Measurements from ENCODE around the gene LMNTD2.
"Not testable (repeated sequence)": the region's sequence is repeated elsewhere in the genome, so short reads cannot be mapped to it uniquely, and the experiment has no call there.

The LMNTD2 gene

GRCh38 chr11:576811-577610 lies 16.5 kb upstream of the LMNTD2 start:
- H3K27me3 ChIP-seq (ENCODE audit: control insufficient read depth in 5 of 5, insufficient read depth in 4 of 5, low read length in 5 of 5), result peaks cover 0 to 5% (median 2%) of the 10 kb centered on the region in 5 donors
- H3K27ac ChIP-seq (ENCODE audit: low read depth, low read length), result peak overlapping the region; percentile 67
- peak overlapping the region; percentile 87 to 98 (median 94) for H3K4me3 ChIP-seq (ENCODE audit: low read depth in 1 of 5, low read length in 5 of 5)
- H3K4me1 ChIP-seq (ENCODE audit: control insufficient read depth in 5 of 5, insufficient read depth in 5 of 5, low read length in 5 of 5), result peaks cover 16 to 50% (median 41%) of the 10 kb centered on the region in 5 donors
- peak overlapping the region; percentile 43 to 100 (median 98) for H3K9ac ChIP-seq (ENCODE audit: low read length in 5 of 5)
- no peaks in the 10 kb centered on the region for H3K9me3 ChIP-seq (ENCODE audit: control insufficient read depth in 5 of 5, low read length in 5 of 5)
- peaks cover 0 to 7% (median 4%) of the 10 kb centered on the region in 5 donors for H3K36me3 ChIP-seq (ENCODE audit: control insufficient read depth in 5 of 5, insufficient read depth in 5 of 5, low read length in 5 of 5)

- peak within 1 kb of the TSS; percentile 87 to 98 (median 94) for H3K4me3 ChIP-seq (ENCODE audit: low read depth in 1 of 5, low read length in 5 of 5)
- peaks cover 0 to 5% (median 4%) of the 10 kb centered on the region in 5 donors for H3K27me3 ChIP-seq (ENCODE audit: control insufficient read depth in 5 of 5, insufficient read depth in 4 of 5, low read length in 5 of 5)
- H3K4me1 ChIP-seq (ENCODE audit: control insufficient read depth in 5 of 5, insufficient read depth in 5 of 5, low read length in 5 of 5), result peaks cover 16 to 47% (median 41%) of the 10 kb centered on the region in 5 donors
- no peaks in the 10 kb centered on the region for H3K9me3 ChIP-seq (ENCODE audit: control insufficient read depth in 5 of 5, low read length in 5 of 5)
- no peaks in the 10 kb centered on the region for H3K36me3 ChIP-seq (ENCODE audit: control insufficient read depth in 5 of 5, insufficient read depth in 5 of 5, low read length in 5 of 5)
- peak within 1 kb of the TSS; percentile 43 to 100 (median 98) for H3K9ac ChIP-seq (ENCODE audit: low read length in 5 of 5)
- peak within 1 kb of the TSS; percentile 70 for H3K27ac ChIP-seq (ENCODE audit: low read depth, low read length)
These were observed 15.6 kb upstream of the LMNTD2 start, which contains the start of gene PHRF1 for GRCh38 chr11:575996-576768. Gene PHRF1, plus strand, starts transcription at chr11:576470. Its CDS starts 5,043 bp downstream, at chr11:581513.

- Histone ChIP-seq H3K4me3 (ENCODE audit: low read depth in 1 of 5, low read length in 5 of 5) (peak overlapping the region in 4 of 5 donors; percentile 61 to 82 (median 68)), H3K27ac (ENCODE audit: low read depth, low read length) (no peak overlapping the region), H3K9me3 (ENCODE audit: control insufficient read depth in 5 of 5, low read length in 5 of 5) (no peaks in the 10 kb centered on the region), H3K4me1 (ENCODE audit: control insufficient read depth in 5 of 5, insufficient read depth in 5 of 5, low read length in 5 of 5) (peaks cover 16 to 46% (median 40%) of the 10 kb centered on the region in 5 donors), H3K27me3 (ENCODE audit: control insufficient read depth in 5 of 5, insufficient read depth in 4 of 5, low read length in 5 of 5) (peaks cover 0 to 5% (median 4%) of the 10 kb centered on the region in 5 donors), H3K9ac (ENCODE audit: low read length in 5 of 5) (peak overlapping the region in 2 of 5 donors; percentile 35 to 64), H3K36me3 (ENCODE audit: control insufficient read depth in 5 of 5, insufficient read depth in 5 of 5, low read length in 5 of 5) (no peaks in the 10 kb centered on the region)
These were observed 14.9 kb upstream of the LMNTD2 start for GRCh38 chr11:575313-575995.

- Histone ChIP-seq H3K9ac (ENCODE audit: low read length in 5 of 5) (no peak overlapping the region), H3K4me1 (ENCODE audit: control insufficient read depth in 5 of 5, insufficient read depth in 5 of 5, low read length in 5 of 5) (peaks cover 14 to 39% (median 35%) of the 10 kb centered on the region in 5 donors), H3K9me3 (ENCODE audit: control insufficient read depth in 5 of 5, low read length in 5 of 5) (no peaks in the 10 kb centered on the region), H3K27ac (ENCODE audit: low read depth, low read length) (no peak overlapping the region), H3K4me3 (ENCODE audit: low read depth in 1 of 5, low read length in 5 of 5) (peak overlapping the region in 4 of 5 donors; percentile 61 to 82 (median 68)), H3K36me3 (ENCODE audit: control insufficient read depth in 5 of 5, insufficient read depth in 5 of 5, low read length in 5 of 5) (no peaks in the 10 kb centered on the region), H3K27me3 (ENCODE audit: control insufficient read depth in 5 of 5, insufficient read depth in 4 of 5, low read length in 5 of 5) (peaks cover 0 to 5% (median 4%) of the 10 kb centered on the region in 5 donors)
These were observed 14.2 kb upstream of the LMNTD2 start for GRCh38 chr11:574632-575312.

- not testable (repeated sequence) for H3K27ac ChIP-seq (ENCODE audit: low read depth, low read length); H3K27me3 ChIP-seq (ENCODE audit: control insufficient read depth in 5 of 5, insufficient read depth in 4 of 5, low read length in 5 of 5); H3K36me3 ChIP-seq (ENCODE audit: control insufficient read depth in 5 of 5, insufficient read depth in 5 of 5, low read length in 5 of 5); H3K4me3 ChIP-seq (ENCODE audit: low read depth in 1 of 5, low read length in 5 of 5); H3K9ac ChIP-seq (ENCODE audit: low read length in 5 of 5); H3K9me3 ChIP-seq (ENCODE audit: control insufficient read depth in 5 of 5, low read length in 5 of 5)
- H3K4me1 ChIP-seq (ENCODE audit: control insufficient read depth in 5 of 5, insufficient read depth in 5 of 5, low read length in 5 of 5), result peaks cover 16 to 39% (median 35%) of the 10 kb centered on the region in 5 donors
These were observed 13.6 kb upstream of the LMNTD2 start for GRCh38 chr11:574031-574570.

GRCh38 chr11:573146-573759 lies 12.7 kb upstream of the LMNTD2 start:
- Histone ChIP-seq H3K4me1 (ENCODE audit: control insufficient read depth in 5 of 5, insufficient read depth in 5 of 5, low read length in 5 of 5) (peaks cover 14 to 34% (median 33%) of the 10 kb centered on the region in 5 donors), H3K9me3 (ENCODE audit: control insufficient read depth in 5 of 5, low read length in 5 of 5) (no peaks in the 10 kb centered on the region), H3K27me3 (ENCODE audit: control insufficient read depth in 5 of 5, insufficient read depth in 4 of 5, low read length in 5 of 5) (peaks cover 0 to 5% (median 4%) of the 10 kb centered on the region in 5 donors), H3K9ac (ENCODE audit: low read length in 5 of 5) (no peak overlapping the region), H3K4me3 (ENCODE audit: low read depth in 1 of 5, low read length in 5 of 5) (no peak overlapping the region), H3K36me3 (ENCODE audit: control insufficient read depth in 5 of 5, insufficient read depth in 5 of 5, low read length in 5 of 5) (no peaks in the 10 kb centered on the region), H3K27ac (ENCODE audit: low read depth, low read length) (no peak overlapping the region)

- H3K27me3 ChIP-seq (ENCODE audit: control insufficient read depth in 5 of 5, insufficient read depth in 4 of 5, low read length in 5 of 5), result peaks cover 0 to 5% (median 4%) of the 10 kb centered on the region in 5 donors
- H3K4me3 ChIP-seq (ENCODE audit: low read depth in 1 of 5, low read length in 5 of 5), result no peak overlapping the region
- peaks cover 2 to 26% (median 22%) of the 10 kb centered on the region in 5 donors for H3K4me1 ChIP-seq (ENCODE audit: control insufficient read depth in 5 of 5, insufficient read depth in 5 of 5, low read length in 5 of 5)
- H3K27ac ChIP-seq (ENCODE audit: low read depth, low read length), result no peak overlapping the region
- H3K9me3 ChIP-seq (ENCODE audit: control insufficient read depth in 5 of 5, low read length in 5 of 5), result no peaks in the 10 kb centered on the region
- H3K36me3 ChIP-seq (ENCODE audit: control insufficient read depth in 5 of 5, insufficient read depth in 5 of 5, low read length in 5 of 5), result no peaks in the 10 kb centered on the region
- no peak overlapping the region for H3K9ac ChIP-seq (ENCODE audit: low read length in 5 of 5)
These were observed 11.3 kb upstream of the LMNTD2 start for GRCh38 chr11:571802-572185.

GRCh38 chr11:569158-569885 lies 8.8 kb upstream of the LMNTD2 start:
- Histone ChIP-seq H3K4me1 (ENCODE audit: control insufficient read depth in 5 of 5, insufficient read depth in 5 of 5, low read length in 5 of 5) (peaks cover 2 to 17% (median 15%) of the 10 kb centered on the region in 5 donors), H3K27ac (ENCODE audit: low read depth, low read length) (no peak overlapping the region), H3K36me3 (ENCODE audit: control insufficient read depth in 5 of 5, insufficient read depth in 5 of 5, low read length in 5 of 5) (no peaks in the 10 kb centered on the region), H3K9me3 (ENCODE audit: control insufficient read depth in 5 of 5, low read length in 5 of 5) (no peaks in the 10 kb centered on the region), H3K9ac (ENCODE audit: low read length in 5 of 5) (peak overlapping the region in 4 of 5 donors; percentile 52 to 81 (median 70)), H3K4me3 (ENCODE audit: low read depth in 1 of 5, low read length in 5 of 5) (peak overlapping the region; percentile 53 to 70 (median 64)), H3K27me3 (ENCODE audit: control insufficient read depth in 5 of 5, insufficient read depth in 4 of 5, low read length in 5 of 5) (peaks cover 0 to 4% (median 0%) of the 10 kb centered on the region in 5 donors)
